H1 (cell line): Measurements from ENCODE around the gene FOLR1. TPM values are rescaled to one million over a fixed set of nuclear protein-coding genes. Genes with fewer than 3 reads are reported as not detected.

Source experiments
- CREB1 ChIP-seq: IDR thresholded peaks from 2 replicates; pipeline ENCODE4 v1.6.1; 2012; ENCODE audit warnings: inconsistent platforms
- CTBP2 ChIP-seq: IDR thresholded peaks from 2 replicates; pipeline ENCODE4 v1.7.0; 2011; ENCODE audit warnings: borderline replicate concordance, mild to moderate bottlenecking, moderate library complexity, mixed read lengths, low read length; ENCODE audit not compliant: insufficient read depth, insufficient read length
- EGR1 ChIP-seq: IDR thresholded peaks from 2 replicates; pipeline ENCODE4 v1.6.1; 2011; ENCODE audit warnings: low read depth, low read length, borderline replicate concordance
- HDAC2 ChIP-seq, 2 experiments: fragments of 300-600 bp in 1 of 2; sonication (generic) in 1 of 2; IDR thresholded peaks; 2 replicates each; pipeline ENCODE4 v1.6.1; 2011 to 2012; ENCODE audit warnings: low read depth in 2 of 2, low read length in 2 of 2, mild to moderate bottlenecking in 2 of 2, moderate library complexity in 2 of 2, borderline replicate concordance in 1 of 2, inconsistent platforms in 1 of 2
- KDM4A ChIP-seq: IDR thresholded peaks from one replicate; pipeline ENCODE4 v1.7.1; 2012; ENCODE audit warnings: low read depth, mild to moderate bottlenecking, moderate library complexity, low read length, inconsistent platforms; ENCODE audit not compliant: severe bottlenecking
- POLR2AphosphoS5 ChIP-seq: IDR thresholded peaks from 2 replicates; pipeline ENCODE4 v1.6.1; 2011; ENCODE audit warnings: low read depth, low read length
- POU5F1 ChIP-seq: IDR thresholded peaks from 2 replicates; pipeline ENCODE4 v1.6.1; 2011; ENCODE audit warnings: low read depth, mild to moderate bottlenecking, low read length, moderate library complexity
- SIN3A ChIP-seq, 2 experiments: IDR thresholded peaks in 1 of 2; conservative IDR thresholded peaks in 1 of 2; 2 replicates each; pipeline ENCODE4 v1.6.1; 2011 to 2012; ENCODE audit warnings: low read length in 2 of 2, improper control_type of control experiment in 1 of 2, low read depth in 1 of 2, mild to moderate bottlenecking in 1 of 2
- SIX5 ChIP-seq: IDR thresholded peaks from 2 replicates; pipeline ENCODE4 v1.6.1; 2011; ENCODE audit warnings: mild to moderate bottlenecking, low read depth, low read length
- polyA plus RNA-seq, 7 experiments: library from polyadenylated mRNA; depleted of rRNA in 3 of 7; stranded (reverse) in 5 of 7; unstranded in 2 of 7; fragments of >200 nt in 5 of 7; fragments of 200-250 nt in 2 of 7; gene quantifications; 1 replicate in 5 of 7; 2 replicates in 1 of 7; 4 replicates in 1 of 7; pipeline versions ENCODE4 v1.2.1 to v1.2.3, GENCODE V29; 2011 to 2013; ENCODE audit warnings: missing spikeins in 2 of 7, mixed read lengths in 2 of 7
- total RNA-seq: library from RNA; stranded (reverse); fragmentation: NEBNext Ultra II Directional; extraction: Animal tissue kit (Norgen Biotek cat#: 25700); gene quantifications from 2 replicates; pipeline ENCODE4 v1.2.1, GENCODE V29; 2021
- TF ChIP-seq, protein P1 (sequence below): IDR thresholded peaks from 2 replicates; pipeline ENCODE4 v1.6.1; 2012; ENCODE audit warnings: inconsistent platforms
- TF ChIP-seq, protein P2 (sequence below): IDR thresholded peaks from 2 replicates; pipeline ENCODE4 v1.6.1; 2012; ENCODE audit warnings: inconsistent platforms

Gene FOLR1
- total and polyA plus RNA-seq, 2 of the 8 experiments (the other 6 are each of a cell fraction or from before 2014, with no cell fraction given) = 1.3 TPM; not detected in 1

DNA sequence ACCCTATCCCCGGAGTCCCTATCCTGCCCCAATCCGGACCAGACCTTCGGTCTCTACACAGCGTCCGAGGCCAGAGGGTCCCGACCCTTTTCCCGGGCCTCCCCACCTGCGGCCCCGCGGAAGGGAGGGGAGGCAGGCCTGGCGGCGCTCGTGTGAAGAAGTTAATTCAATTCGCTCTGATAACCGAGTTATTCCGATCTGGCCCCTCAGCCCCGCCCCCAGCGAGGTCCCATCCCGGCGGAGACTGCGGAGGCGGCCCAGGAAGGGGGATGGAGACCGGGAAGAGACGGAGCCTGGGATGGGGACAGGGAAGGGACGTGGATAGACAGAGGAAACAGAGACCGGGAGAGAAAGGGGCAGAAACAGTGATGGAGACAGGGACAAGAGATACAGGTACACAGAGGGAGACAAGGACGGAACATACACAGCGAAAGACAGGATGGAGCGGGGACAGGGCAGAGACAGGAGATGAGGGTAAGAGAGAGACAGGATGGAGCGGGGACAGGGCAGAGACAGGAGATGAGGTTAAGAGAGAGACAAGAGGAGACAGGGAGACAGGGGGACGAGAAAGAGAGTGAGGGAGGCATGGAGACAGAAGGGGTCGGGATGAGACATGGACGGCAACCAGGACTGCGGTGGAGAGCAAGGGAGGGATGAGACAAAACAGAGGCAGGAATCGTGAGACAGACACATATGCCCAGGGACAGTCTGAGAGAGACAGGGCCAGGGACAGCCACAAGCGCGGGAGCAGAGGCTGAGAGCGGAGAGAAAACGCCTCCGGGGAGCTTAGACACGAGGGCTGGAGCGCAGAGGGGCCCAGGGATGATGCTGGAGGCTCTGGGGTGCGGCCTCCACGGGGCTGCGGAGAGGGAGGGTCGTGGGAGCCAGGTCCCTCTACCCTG lies 52.7 kb downstream of the FOLR1 start (continued):
- TF ChIP-seq, protein P1, sequence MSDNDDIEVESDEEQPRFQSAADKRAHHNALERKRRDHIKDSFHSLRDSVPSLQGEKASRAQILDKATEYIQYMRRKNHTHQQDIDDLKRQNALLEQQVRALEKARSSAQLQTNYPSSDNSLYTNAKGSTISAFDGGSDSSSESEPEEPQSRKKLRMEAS = peak; percentile 40; the same call in 1 of the 2 replicates
- TF ChIP-seq KDM4A (peak; percentile 60), POLR2AphosphoS5 (no peak; the same call in 1 of the 2 replicates), SIN3A (conservative IDR thresholded peaks at IDR 0.05 in 1 of 2, IDR thresholded peaks at IDR 0.05 in 1 of 2; ENCODE audit: low read depth in 1 of 2, low read length in 2 of 2) (peak in 1 of 2 experiments; percentile 58; a peak in 2 of 4 replicates), CTBP2 (peak; percentile 43), CREB1 (no peak), POU5F1 (no peak), SIX5 (no peak), HDAC2 (IDR thresholded peaks at IDR 0.05; ENCODE audit: borderline replicate concordance in 1 of 2, low read depth in 2 of 2, low read length in 2 of 2) (peak in 1 of 2 experiments; percentile 68; a peak in 1 of 4 replicates), EGR1 (peak; percentile 3; the same call in 1 of the 2 replicates)
- TF ChIP-seq, protein P2, sequence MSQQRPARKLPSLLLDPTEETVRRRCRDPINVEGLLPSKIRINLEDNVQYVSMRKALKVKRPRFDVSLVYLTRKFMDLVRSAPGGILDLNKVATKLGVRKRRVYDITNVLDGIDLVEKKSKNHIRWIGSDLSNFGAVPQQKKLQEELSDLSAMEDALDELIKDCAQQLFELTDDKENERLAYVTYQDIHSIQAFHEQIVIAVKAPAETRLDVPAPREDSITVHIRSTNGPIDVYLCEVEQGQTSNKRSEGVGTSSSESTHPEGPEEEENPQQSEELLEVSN = peak; percentile 84
